K562 (cell line): ENCODE data around the gene ESPL1.
"Not testable (repeated sequence)": the region's sequence is repeated elsewhere in the genome, so short reads cannot be mapped to it uniquely, and the experiment has no call there.

Source experiments
- EZH2 ChIP-seq: IDR thresholded peaks from 2 replicates; pipeline ENCODE4 v1.6.1; 2012; ENCODE audit warnings: low read depth, mild to moderate bottlenecking, inconsistent platforms, low read length, borderline replicate concordance
- GABPB1 ChIP-seq: sonication (generic); formaldehyde crosslinking; IDR thresholded peaks from 2 replicates; pipeline ENCODE4 v1.8.0; 2022; ENCODE audit warnings: mild to moderate bottlenecking, missing genetic modification reagents
- MYC ChIP-seq, 2 experiments: fragments of 250-450 bp in 1 of 2; sonication (Bioruptor Pico) in 1 of 2; IDR thresholded peaks; 2 replicates each; pipeline versions ENCODE4 v1.5.1 to v1.6.1; 2012 to 2021; ENCODE audit warnings: low read depth in 2 of 2, borderline replicate concordance in 1 of 2, improper control_type of control experiment in 1 of 2, low read length in 1 of 2, mild to moderate bottlenecking in 1 of 2, moderate library complexity in 1 of 2
- RAD21 ChIP-seq, 2 experiments: fragments of 250-450 bp in 1 of 2; fragments of 450-650 bp in 1 of 2; sonication (Bioruptor Pico) in 1 of 2; formaldehyde crosslinking in 1 of 2; IDR thresholded peaks in 1 of 2; conservative IDR thresholded peaks in 1 of 2; 2 replicates each; pipeline versions ENCODE4 v1.4.0 to v1.8.0; 2020 to 2022; ENCODE audit warnings: mild to moderate bottlenecking in 2 of 2, moderate library complexity in 1 of 2
- ZBTB1 ChIP-seq: sonication (generic); formaldehyde crosslinking; IDR thresholded peaks from 2 replicates; pipeline ENCODE4 v1.8.1; 2023; ENCODE audit warnings: missing genetic modification reagents, low read depth, mild to moderate bottlenecking, borderline replicate concordance
- ZNF165 ChIP-seq: fragments of 250-450 bp; sonication (Bioruptor Pico); IDR thresholded peaks from 2 replicates; pipeline ENCODE4 v1.4.0; 2020; ENCODE audit warnings: borderline replicate concordance
- ZNF224 ChIP-seq: sonication (generic); formaldehyde crosslinking; IDR thresholded peaks from 2 replicates; pipeline ENCODE4 v1.8.0; 2022; ENCODE audit warnings: mild to moderate bottlenecking, missing genetic modification reagents
- TF ChIP-seq, protein P1 (sequence below): fragments of 450-650 bp; IDR thresholded peaks from 2 replicates; pipeline ENCODE4 v1.6.1; 2018; ENCODE audit warnings: mild to moderate bottlenecking, low read depth; ENCODE audit not compliant: partially characterized antibody

DNA sequence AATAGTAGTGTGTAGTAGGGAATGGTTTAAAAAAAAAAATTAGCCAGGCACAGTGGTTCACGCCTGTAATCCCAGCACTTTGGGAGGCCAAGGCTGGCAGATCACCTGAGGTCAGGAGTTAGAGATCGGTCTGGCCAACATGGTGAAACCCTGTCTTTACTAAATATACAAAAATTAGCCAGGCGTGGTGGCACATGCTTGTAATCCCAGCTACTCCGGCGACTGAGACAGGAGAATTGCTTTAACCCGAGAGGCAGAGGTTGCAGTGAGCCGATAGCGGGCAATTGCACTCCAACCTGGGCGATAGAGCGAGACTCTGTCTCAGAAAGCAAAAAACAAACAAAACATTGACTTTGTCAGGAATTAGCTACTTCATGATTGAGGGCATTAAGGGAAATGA lies 29.0 kb downstream of the ESPL1 start:
- not testable (repeated sequence) for TF ChIP-seq EZH2; MYC (IDR thresholded peaks at IDR 0.05; ENCODE audit: low read depth, low read length); MYC (CRISPR knock-in tag; IDR thresholded peaks at IDR 0.05; ENCODE audit: borderline replicate concordance, low read depth); GABPB1; ZNF165 (CRISPR knock-in tag); RAD21 (CRISPR knock-in tag; conservative IDR thresholded peaks at IDR 0.05 in 1 of 2, IDR thresholded peaks at IDR 0.05 in 1 of 2); ZBTB1 (CRISPR knock-in tag); ZNF224 (CRISPR knock-in tag)
- TF ChIP-seq, protein P1, sequence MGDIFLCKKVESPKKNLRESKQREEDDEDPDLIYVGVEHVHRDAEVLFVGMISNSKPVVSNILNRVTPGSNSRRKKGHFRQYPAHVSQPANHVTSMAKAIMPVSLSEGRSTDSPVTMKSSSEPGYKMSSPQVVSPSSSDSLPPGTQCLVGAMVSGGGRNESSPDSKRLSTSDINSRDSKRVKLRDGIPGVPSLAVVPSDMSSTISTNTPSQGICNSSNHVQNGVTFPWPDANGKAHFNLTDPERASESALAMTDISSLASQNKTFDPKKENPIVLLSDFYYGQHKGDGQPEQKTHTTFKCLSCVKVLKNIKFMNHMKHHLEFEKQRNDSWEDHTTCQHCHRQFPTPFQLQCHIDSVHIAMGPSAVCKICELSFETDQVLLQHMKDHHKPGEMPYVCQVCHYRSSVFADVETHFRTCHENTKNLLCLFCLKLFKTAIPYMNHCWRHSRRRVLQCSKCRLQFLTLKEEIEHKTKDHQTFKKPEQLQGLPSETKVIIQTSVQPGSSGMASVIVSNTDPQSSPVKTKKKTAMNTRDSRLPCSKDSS: not testable (repeated sequence)
